H1 (cell line): ENCODE results near the gene APP. TPM values are rescaled to one million over a fixed set of nuclear protein-coding genes. Genes with fewer than 3 reads are reported as not detected.

Experiments
- CTCF ChIA-PET: fragments of 300-600 bp; sonication (Branson Sonifier 250); formaldehyde crosslinking; loops from one replicate; lab custom pipeline; 2021; ENCODE audit not compliant: partially characterized antibody; lab: Charles Lee
- POLR2A ChIA-PET: fragments of 300-600 bp; sonication (Branson Sonifier 250); formaldehyde crosslinking; loops from one replicate; lab custom pipeline; 2021; ENCODE audit warnings: inconsistent platforms; ENCODE audit not compliant: partially characterized antibody; lab: Charles Lee
- DNase-seq, 2 experiments: peaks; one replicate each; pipeline versions ENCODE4 v3.0.0 to v3.0.0-alpha.2; 2010 to 2022; ENCODE audit warnings: low spot score in 2 of 2, low read depth in 1 of 2, mixed read lengths in 1 of 2
- FAIRE-seq: peaks from 2 replicates; lab custom pipeline; 2011; peaks lifted over from hg19 to GRCh38; lab: Jason Lieb, UNC
- H2AFZ ChIP-seq: 2 replicates; pipeline ENCODE4 v1.8.1; 2012; ENCODE audit warnings: low read length, inconsistent platforms
- H2AK5ac ChIP-seq: 2 replicates; pipeline ENCODE4 v1.6.1; 2013; ENCODE audit warnings: low read depth, low read length
- H2BK120ac ChIP-seq: replicated peaks from 2 replicates; pipeline ENCODE3; 2013; ENCODE audit warnings: low read depth, low read length, inconsistent platforms
- H2BK12ac ChIP-seq: 2 replicates; pipeline ENCODE4 v1.6.1; 2013; ENCODE audit warnings: low read depth, low read length
- H2BK15ac ChIP-seq: 2 replicates; pipeline ENCODE4 v1.6.1; 2013; ENCODE audit warnings: low read length
- H2BK20ac ChIP-seq: 2 replicates; pipeline ENCODE4 v1.6.1; 2013; ENCODE audit warnings: low read length
- H2BK5ac ChIP-seq: 2 replicates; pipeline ENCODE4 v1.6.1; 2013; ENCODE audit warnings: low read depth, low read length
- H3K14ac ChIP-seq: 2 replicates; pipeline ENCODE4 v1.6.1; 2013; ENCODE audit warnings: inconsistent platforms; ENCODE audit not compliant: insufficient read length
- H3K18ac ChIP-seq: 2 replicates; pipeline ENCODE4 v1.6.1; 2013; ENCODE audit warnings: low read length; ENCODE audit errors: extremely low read depth
- H3K23ac ChIP-seq: 2 replicates; pipeline ENCODE4 v1.6.1; 2013; ENCODE audit warnings: inconsistent platforms; ENCODE audit not compliant: insufficient read length
- H3K23me2 ChIP-seq: 2 replicates; pipeline ENCODE4 v1.6.1; 2013; ENCODE audit warnings: low read depth, low read length
- H3K27ac ChIP-seq: 2 replicates; pipeline ENCODE4 v1.6.1; 2011; ENCODE audit warnings: low read depth, low read length, inconsistent platforms
- H3K27me3 ChIP-seq, 4 experiments: replicated peaks in 1 of 4; 1 replicate in 1 of 4; 2 replicates in 3 of 4; pipeline versions ENCODE4 v1.6.1 to v1.8.1; 2011 to 2013; ENCODE audit warnings: low read length in 3 of 4, mild to moderate bottlenecking in 3 of 4, inconsistent platforms in 2 of 4, mixed read lengths in 2 of 4, moderate library complexity in 1 of 4; ENCODE audit not compliant: control insufficient read depth in 3 of 4, insufficient read depth in 3 of 4; ENCODE audit errors: extremely low read depth in 1 of 4
- H3K36me3 ChIP-seq, 4 experiments: 2 replicates each; pipeline versions ENCODE4 v1.6.1 to v1.8.1; 2011 to 2013; ENCODE audit warnings: mild to moderate bottlenecking in 4 of 4, low read length in 3 of 4, moderate library complexity in 2 of 4, control low read depth in 1 of 4, inconsistent platforms in 1 of 4; ENCODE audit not compliant: insufficient read depth in 4 of 4, control insufficient read depth in 2 of 4
- H3K4ac ChIP-seq: replicated peaks from 2 replicates; pipeline ENCODE3; 2013; ENCODE audit warnings: low read length, low read depth, mixed read lengths, inconsistent platforms; ENCODE audit not compliant: insufficient read length
- H3K4me1 ChIP-seq, 4 experiments: replicated peaks in 1 of 4; 1 replicate in 1 of 4; 2 replicates in 3 of 4; pipeline versions ENCODE4 v1.6.1 to v1.8.1; 2011 to 2013; ENCODE audit warnings: low read length in 3 of 4, inconsistent platforms in 2 of 4, mixed read lengths in 1 of 4; ENCODE audit not compliant: insufficient read depth in 4 of 4, control insufficient read depth in 3 of 4
- H3K4me2 ChIP-seq, 2 experiments: 2 replicates each; pipeline versions ENCODE4 v1.6.1 to v1.8.1; 2011 to 2013; ENCODE audit warnings: low read depth in 2 of 2, low read length in 2 of 2, control low read depth in 1 of 2, inconsistent platforms in 1 of 2, mild to moderate bottlenecking in 1 of 2; ENCODE audit not compliant: insufficient read depth in 1 of 2
- H3K4me3 ChIP-seq, 4 experiments: fragments of 200-600, 300-600 bp in 1 of 4; sonication (generic), shearing (Covaris generic), sonication (Bioruptor Twin) in 1 of 4; 2 replicates each; pipeline versions ENCODE4 v1.5.1 to v1.8.1; 2011 to 2016; ENCODE audit warnings: low read length in 4 of 4, low read depth in 3 of 4, control low read depth in 2 of 4, inconsistent platforms in 2 of 4, mild to moderate bottlenecking in 2 of 4, mixed read lengths in 1 of 4, moderate library complexity in 1 of 4; ENCODE audit not compliant: insufficient read depth in 2 of 4; ENCODE audit errors: extremely low read depth in 1 of 4
- H3K56ac ChIP-seq: replicated peaks from 2 replicates; pipeline ENCODE3; 2013; ENCODE audit warnings: low read depth, mild to moderate bottlenecking, mixed read lengths, low read length, inconsistent platforms; ENCODE audit not compliant: insufficient read length
- H3K79me1 ChIP-seq: 2 replicates; pipeline ENCODE4 v1.6.1; 2013; ENCODE audit warnings: low read depth, low read length, control low read depth
- H3K79me2 ChIP-seq, 2 experiments: 2 replicates each; pipeline versions ENCODE4 v1.6.1 to v1.8.1; 2012 to 2013; ENCODE audit warnings: low read length in 2 of 2, mild to moderate bottlenecking in 2 of 2, inconsistent platforms in 1 of 2; ENCODE audit not compliant: insufficient read depth in 2 of 2, control insufficient read depth in 1 of 2
- H3K9ac ChIP-seq, 4 experiments: replicated peaks in 1 of 4; 1 replicate in 1 of 4; 2 replicates in 3 of 4; pipeline versions ENCODE4 v1.6.1 to v1.8.1; 2011 to 2013; ENCODE audit warnings: low read depth in 3 of 4, low read length in 3 of 4, control low read depth in 2 of 4, mild to moderate bottlenecking in 2 of 4, moderate library complexity in 2 of 4, inconsistent platforms in 1 of 4; ENCODE audit errors: extremely low read depth in 1 of 4
- H3K9me3 ChIP-seq, 2 experiments: 2 replicates each; pipeline versions ENCODE4 v1.6.1 to v1.8.1; 2012 to 2013; ENCODE audit warnings: mild to moderate bottlenecking in 2 of 2, moderate library complexity in 2 of 2, control low read depth in 1 of 2, inconsistent platforms in 1 of 2, low read depth in 1 of 2, low read length in 1 of 2, mixed read lengths in 1 of 2; ENCODE audit not compliant: insufficient read depth in 2 of 2
- H4K20me1 ChIP-seq, 2 experiments: replicated peaks in 1 of 2; 2 replicates each; pipeline versions ENCODE3 to v1.8.1; 2011 to 2013; ENCODE audit warnings: inconsistent platforms in 2 of 2, low read length in 2 of 2, mild to moderate bottlenecking in 1 of 2; ENCODE audit not compliant: insufficient read depth in 2 of 2, control insufficient read depth in 1 of 2
- H4K5ac ChIP-seq: 2 replicates; pipeline ENCODE4 v1.6.1; 2013; ENCODE audit warnings: low read length, low read depth, mixed read lengths, inconsistent platforms; ENCODE audit not compliant: insufficient read length
- H4K8ac ChIP-seq: 2 replicates; pipeline ENCODE4 v1.8.0; 2013; ENCODE audit warnings: mild to moderate bottlenecking, moderate library complexity, low read length, inconsistent platforms; ENCODE audit not compliant: insufficient read depth; ENCODE audit errors: extremely low read depth
- H4K91ac ChIP-seq: replicated peaks from 2 replicates; pipeline ENCODE3; 2013; ENCODE audit warnings: low read length, mixed read lengths, inconsistent platforms; ENCODE audit not compliant: insufficient read length
- ATF2 ChIP-seq: IDR thresholded peaks from 2 replicates; pipeline ENCODE4 v1.6.1; 2012; ENCODE audit warnings: low read length, inconsistent platforms
- BRCA1 ChIP-seq: IDR thresholded peaks from 2 replicates; pipeline ENCODE4 v1.6.1; 2012; ENCODE audit warnings: low read depth, low read length, improper control_type of control experiment
- CBX5 ChIP-seq: fragments of 300-800, 300-1000 bp; sonication (generic); IDR thresholded peaks from 2 replicates; pipeline ENCODE4 v1.7.1; 2016; ENCODE audit warnings: antibody characterized with exemption, low read length, low read depth
- CREB1 ChIP-seq: IDR thresholded peaks from 2 replicates; pipeline ENCODE4 v1.6.1; 2012; ENCODE audit warnings: inconsistent platforms
- CTBP2 ChIP-seq: IDR thresholded peaks from 2 replicates; pipeline ENCODE4 v1.7.0; 2011; ENCODE audit warnings: borderline replicate concordance, mild to moderate bottlenecking, moderate library complexity, mixed read lengths, low read length; ENCODE audit not compliant: insufficient read depth, insufficient read length
- E2F6 ChIP-seq: IDR thresholded peaks from 2 replicates; pipeline ENCODE4 v1.6.1; 2012; ENCODE audit warnings: inconsistent platforms
- MAX ChIP-seq: IDR thresholded peaks from 2 replicates; pipeline ENCODE4 v1.6.1; 2012; ENCODE audit warnings: inconsistent platforms
- RFX5 ChIP-seq: IDR thresholded peaks from 2 replicates; pipeline ENCODE4 v1.6.1; 2011; ENCODE audit warnings: low read depth, low read length, improper control_type of control experiment, borderline replicate concordance
- RXRA ChIP-seq: IDR thresholded peaks from 2 replicates; pipeline ENCODE4 v1.6.1; 2011; ENCODE audit warnings: low read depth, mild to moderate bottlenecking, low read length, moderate library complexity; ENCODE audit not compliant: insufficient read depth
- TAF7 ChIP-seq: optimal IDR thresholded peaks from 2 replicates; pipeline ENCODE3; 2011; ENCODE audit warnings: low read depth, mild to moderate bottlenecking, inconsistent platforms, low read length, moderate library complexity, borderline replicate concordance
- WGBS, 2 experiments: shearing (Covaris generic) in 1 of 2; methylation state at CpG; one replicate each; pipeline versions ENCODE4 v1.1.6 to v1.1.7; 2013 to 2015; ENCODE audit warnings: low lambda C conversion rate in 2 of 2, mixed read lengths in 2 of 2, inconsistent platforms in 1 of 2, low coverage in 1 of 2, missing lambda C conversion rate in 1 of 2; ENCODE audit not compliant: insufficient replicate concordance in 2 of 2, insufficient coverage in 1 of 2, insufficient read length in 1 of 2; ENCODE audit errors: extremely low coverage in 1 of 2, missing lambda C conversion rate in 1 of 2; 5-methylcytosine and 5-hydroxymethylcytosine counted together
- polyA plus RNA-seq, 7 experiments: library from polyadenylated mRNA; depleted of rRNA in 3 of 7; stranded (reverse) in 5 of 7; unstranded in 2 of 7; fragments of >200 nt in 5 of 7; fragments of 200-250 nt in 2 of 7; gene quantifications; 1 replicate in 5 of 7; 2 replicates in 1 of 7; 4 replicates in 1 of 7; pipeline versions ENCODE4 v1.2.1 to v1.2.3, GENCODE V29; 2011 to 2013; ENCODE audit warnings: missing spikeins in 2 of 7, mixed read lengths in 2 of 7
- total RNA-seq: library from RNA; stranded (reverse); fragmentation: NEBNext Ultra II Directional; extraction: Animal tissue kit (Norgen Biotek cat#: 25700); gene quantifications from 2 replicates; pipeline ENCODE4 v1.2.1, GENCODE V29; 2021

Gene APP
- total and polyA plus RNA-seq, 2 of the 8 experiments (the other 6 are each of a cell fraction or from before 2014, with no cell fraction given): 375 to 551 TPM

DNA sequence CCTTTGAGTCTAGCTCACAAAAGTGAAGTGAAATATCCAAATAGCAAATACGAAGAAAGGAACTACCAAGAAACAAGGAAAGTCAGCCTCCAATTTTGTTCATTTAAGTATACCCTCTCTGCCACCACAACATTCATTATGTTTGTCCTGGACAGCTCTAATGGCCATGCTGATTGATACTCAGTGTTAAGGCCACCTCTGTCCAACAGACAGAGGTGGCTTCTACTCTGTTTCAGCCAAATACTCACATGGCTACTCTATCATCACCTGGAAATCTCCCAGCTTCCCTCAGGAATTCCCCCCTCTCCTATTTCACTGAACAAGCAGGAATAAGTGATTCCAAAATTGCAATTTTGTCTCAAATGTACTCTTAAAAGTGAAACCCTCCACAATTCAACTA, 10.7 kb downstream of the APP start:
- FAIRE-seq: no peak
- Histone ChIP-seq H3K4me2 (no peak overlapping the region), H3K56ac (no peak overlapping the region), H3K27ac (no peak overlapping the region), H2AFZ (no peak overlapping the region), H4K8ac (no peak overlapping the region), H3K14ac (no peak overlapping the region), H3K79me1 (no peaks in the 10 kb centered on the region; the same call in none of the 2 replicates), H4K20me1 (peaks cover 18 to 27% of the 10 kb centered on the region in 2 experiments), H2BK5ac (no peak overlapping the region), H2BK120ac (no peak overlapping the region), H3K23me2 (no peaks in the 10 kb centered on the region), H3K9me3 (no peaks in the 10 kb centered on the region), H3K4me3 (no peak overlapping the region), H4K91ac (no peak overlapping the region), H3K9ac (no peak overlapping the region), H3K4me1 (peaks cover 2 to 15% (median 9%) of the 10 kb centered on the region in 4 experiments; a peak in 6 of 7 replicates), H3K36me3 (no peaks in the 10 kb centered on the region), H4K5ac (no peak overlapping the region), H3K18ac (no peak overlapping the region), H2BK15ac (no peak overlapping the region), H2BK20ac (no peak overlapping the region), H3K79me2 (peaks cover 40 to 100% of the 10 kb centered on the region in 2 experiments)
- 94% methylated on average over 1 of the region's 1 CpG; no CpG with 5 or more reads in 1 of the 2 experiments for whole genome bisulfite sequencing, 2 experiments
- CTCF ChIA-PET: interaction anchor here (0.9 to 9.0 kb wide), 4 partner anchors 10 to 558 kb away, joined by 3 to 46 read pairs (median 8); partner anchors contain the start of gene APP
- TF ChIP-seq MAX (no peak), E2F6 (no peak), CTBP2 (no peak), RXRA (no peak), CBX5 (no peak), RFX5 (no peak), ATF2 (no peak), CREB1 (no peak), BRCA1 (no peak), TAF7 (no peak)
- TF ChIP-seq, all 59 proteins: peak for 0
- Histone ChIP-seq H3K23ac (no peak overlapping the region), H2AK5ac (no peak overlapping the region), H3K4ac (no peak overlapping the region), H3K27me3 (no peaks in the 10 kb centered on the region), H2BK12ac (no peak overlapping the region)
- POLR2A ChIA-PET: interaction anchor here (3.2 to 14.2 kb wide), 2 partner anchors 8 to 11 kb away, joined by 8 to 115 read pairs; partner anchors contain the start of gene APP
- DNase-seq: no peak
